ENCODE data around the gene CD34. TPM values are rescaled to one million over a fixed set of nuclear protein-coding genes. Genes with fewer than 3 reads are reported as not detected.

The CD34 gene
- 2.4 TPM for total RNA-seq (ENCODE audit: insufficient read depth, low replicate concordance)

GRCh38 chr1:207910591-207911354 is at the start of gene CD34:
Gene CD34 (minus strand): TSS chr1:207911125. CDS start chr1:207911080, 45 bp downstream.
- DNase-seq (ENCODE audit: low spot score) = peak; percentile 49

GRCh38 chr1:207960346-207960745 is 49.4 kb upstream of the CD34 start:
- DNase-seq (ENCODE audit: low spot score) = no peak

- no peak for DNase-seq (ENCODE audit: low spot score)
These were observed 49.0 kb upstream of the CD34 start for GRCh38 chr1:207959910-207960309.

GRCh38 chr1:207959141-207959825 is 48.4 kb upstream of the CD34 start:
- DNase-seq (ENCODE audit: low spot score) = peak; percentile 63

GRCh38 chr1:207958376-207959139 is 47.6 kb upstream of the CD34 start:
- no peak for DNase-seq (ENCODE audit: low spot score)

GRCh38 chr1:207956986-207957385 is 46.1 kb upstream of the CD34 start:
- no peak for DNase-seq (ENCODE audit: low spot score)

GRCh38 chr1:207954104-207954503 is 43.2 kb upstream of the CD34 start:
- no peak for DNase-seq (ENCODE audit: low spot score)

GRCh38 chr1:207952617-207953542 is 42.0 kb upstream of the CD34 start:
- no peak for DNase-seq (ENCODE audit: low spot score)

GRCh38 chr1:207951652-207952051 is 40.7 kb upstream of the CD34 start:
- no peak for DNase-seq (ENCODE audit: low spot score)

GRCh38 chr1:207950750-207951149 is 39.8 kb upstream of the CD34 start:
- no peak for DNase-seq (ENCODE audit: low spot score)

- DNase-seq (ENCODE audit: low spot score) = no peak
These were observed 38.8 kb upstream of the CD34 start for GRCh38 chr1:207949571-207950195.

GRCh38 chr1:207948536-207949250 is 37.8 kb upstream of the CD34 start:
- no peak for DNase-seq (ENCODE audit: low spot score)

- no peak for DNase-seq (ENCODE audit: low spot score)
These were observed 35.8 kb upstream of the CD34 start for GRCh38 chr1:207946756-207947155.

- no peak for DNase-seq (ENCODE audit: low spot score)
These were observed 33.6 kb upstream of the CD34 start for GRCh38 chr1:207944571-207944970.

- peak; percentile 31 for DNase-seq (ENCODE audit: low spot score)
These were observed 31.4 kb upstream of the CD34 start for GRCh38 chr1:207942337-207942741.

GRCh38 chr1:207941665-207942064 is 30.7 kb upstream of the CD34 start:
- peak; percentile 56 for DNase-seq (ENCODE audit: low spot score)

- DNase-seq (ENCODE audit: low spot score) = no peak
These were observed 27.1 kb upstream of the CD34 start for GRCh38 chr1:207938016-207938415.

- DNase-seq (ENCODE audit: low spot score) = no peak
These were observed 26.3 kb upstream of the CD34 start for GRCh38 chr1:207937204-207937603.

GRCh38 chr1:207935166-207935583 is 24.2 kb upstream of the CD34 start:
- DNase-seq (ENCODE audit: low spot score) = no peak

- no peak for DNase-seq (ENCODE audit: low spot score)
These were observed 22.4 kb upstream of the CD34 start for GRCh38 chr1:207933205-207933800.
